NOMO-1 treated with DMSO at 0.1 percent for 48 hours (cell line): Measurements from ENCODE around the gene UAP1L1.
"Not testable (repeated sequence)": the region's sequence is repeated elsewhere in the genome, so short reads cannot be mapped to it uniquely, and the experiment has no call there.

Experiments used
- DNase-seq: peaks from one replicate; lab custom pipeline; 2025; ENCODE audit not compliant: unreplicated experiment; lab: John Stamatoyannopoulos, UW

Gene UAP1L1

GRCh38 chr9:137077010-137077747, at the start of gene UAP1L1:
TSS of gene UAP1L1 (plus strand) at chr9:137077517. CDS start at chr9:137077533, 16 bp downstream.
- peak; percentile 78 for DNase-seq

GRCh38 chr9:137028263-137029057, 48.9 kb upstream of the UAP1L1 start:
- peak; percentile 63 for DNase-seq

GRCh38 chr9:137029058-137029936, 48.0 kb upstream of the UAP1L1 start:
- DNase-seq, result peak; percentile 65

GRCh38 chr9:137030006-137030405, 47.3 kb upstream of the UAP1L1 start:
- DNase-seq, result no peak

- peak; percentile 87 for DNase-seq
These were observed 46.5 kb upstream of the UAP1L1 start for GRCh38 chr9:137030538-137031527.

- DNase-seq, result peak; percentile 63
These were observed 45.2 kb upstream of the UAP1L1 start, which contains the start of gene FUT7 for GRCh38 chr9:137031904-137032640. TSS of gene FUT7 (minus strand) at chr9:137032088. CDS start at chr9:137031991, 97 bp downstream.

GRCh38 chr9:137032858-137033257, 44.5 kb upstream of the UAP1L1 start:
- peak; percentile 71 for DNase-seq

- DNase-seq, result not testable (repeated sequence)
These were observed 43.8 kb upstream of the UAP1L1 start for GRCh38 chr9:137033481-137033880.

- DNase-seq, result peak; percentile 67
These were observed 43.1 kb upstream of the UAP1L1 start for GRCh38 chr9:137034039-137034708.

- DNase-seq, result peak; percentile 91
These were observed 42.4 kb upstream of the UAP1L1 start for GRCh38 chr9:137034709-137035506.

- DNase-seq, result no peak
These were observed 41.8 kb upstream of the UAP1L1 start for GRCh38 chr9:137035507-137035834.

- no peak for DNase-seq
These were observed 41.4 kb upstream of the UAP1L1 start for GRCh38 chr9:137035937-137036336.

GRCh38 chr9:137037035-137037434, 40.3 kb upstream of the UAP1L1 start:
- no peak for DNase-seq

GRCh38 chr9:137037483-137037882, 39.8 kb upstream of the UAP1L1 start:
- no peak for DNase-seq

- DNase-seq, result no peak
These were observed 38.4 kb upstream of the UAP1L1 start for GRCh38 chr9:137038916-137039315.

- DNase-seq, result no peak
These were observed 37.5 kb upstream of the UAP1L1 start for GRCh38 chr9:137039611-137040366.

GRCh38 chr9:137040568-137040967, 36.7 kb upstream of the UAP1L1 start:
- DNase-seq, result no peak
